Measurements from ENCODE around the gene PTPRD. TPM values are rescaled to one million over a fixed set of nuclear protein-coding genes. Genes with fewer than 3 reads are reported as not detected.

Gene PTPRD
- total RNA-seq, 1 experiment from 2014 or later: 32.5 TPM

DNA sequence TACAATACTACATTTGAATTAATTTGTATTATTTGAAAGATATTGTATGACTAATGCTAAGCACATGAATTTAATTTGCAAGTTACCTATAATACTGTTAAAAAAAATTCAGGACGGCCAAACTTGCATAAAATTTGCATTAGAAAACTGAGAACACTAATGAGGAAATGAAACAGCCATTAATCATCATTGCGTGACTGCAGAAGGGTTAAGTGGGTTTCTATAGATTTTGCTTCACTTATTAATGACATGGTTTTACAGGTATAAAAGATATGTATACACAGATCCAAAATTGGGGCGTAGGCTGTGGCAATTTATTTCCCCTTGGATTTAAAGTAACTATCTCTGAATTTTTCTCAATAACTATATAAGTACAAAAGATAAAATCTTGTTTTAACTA is 882.6 kb downstream of the PTPRD start:
- Histone ChIP-seq H3K79me2 (ENCODE audit: insufficient read depth, low read length) (no peaks in the 10 kb centered on the region), H4K5ac (ENCODE audit: insufficient read length, low read depth, low read length) (no peak overlapping the region), H4K91ac (ENCODE audit: insufficient read length, low read depth, low read length) (no peak overlapping the region), H2BK20ac (ENCODE audit: low read depth, low read length, poor library complexity, severe bottlenecking) (no peak overlapping the region), H3K18ac (ENCODE audit: insufficient read length, low read depth, low read length) (no peak overlapping the region), H3K27me3 (ENCODE audit: insufficient read depth, low read length) (no peaks in the 10 kb centered on the region), H3K79me1 (ENCODE audit: insufficient read depth, low read depth, low read length, poor library complexity, severe bottlenecking) (no peaks in the 10 kb centered on the region), H2AK5ac (ENCODE audit: insufficient read length, low read length) (no peak overlapping the region), H3K27ac (ENCODE audit: insufficient read length, low read depth, low read length) (no peak overlapping the region), H2BK12ac (ENCODE audit: insufficient read length, low read depth, low read length) (no peak overlapping the region), H3K14ac (ENCODE audit: insufficient read depth, low read length) (no peak overlapping the region), H2AFZ (ENCODE audit: low read length) (no peak overlapping the region), H3K4me2 (ENCODE audit: insufficient read depth, insufficient read length, low read length) (no peak overlapping the region), H2BK15ac (ENCODE audit: low read depth, low read length) (no peak overlapping the region), H3T11ph (ENCODE audit: low read length) (no peak overlapping the region), H3K23me2 (ENCODE audit: insufficient read length, low read depth, low read length, poor library complexity, severe bottlenecking) (no peaks in the 10 kb centered on the region), H3K56ac (ENCODE audit: insufficient read length, low read depth, low read length) (no peak overlapping the region), H3K23ac (ENCODE audit: insufficient read length, low read depth, low read length) (no peak overlapping the region), H2BK120ac (ENCODE audit: low read depth, low read length, poor library complexity, severe bottlenecking) (no peak overlapping the region), H3K4ac (ENCODE audit: low read depth, low read length) (no peak overlapping the region), H4K20me1 (ENCODE audit: control insufficient read depth, insufficient read depth, insufficient read length) (no peaks in the 10 kb centered on the region), H3K9me3 (ENCODE audit: control insufficient read depth, low read depth, low read length) (no peaks in the 10 kb centered on the region), H3K4me1 (ENCODE audit: insufficient read depth, low read length) (no peaks in the 10 kb centered on the region), H3K9ac (ENCODE audit: extremely low read depth, insufficient read length, low read length) (no peak overlapping the region), H2BK5ac (ENCODE audit: insufficient read length, low read length) (no peak overlapping the region), H4K8ac (replicated peaks; ENCODE audit: insufficient read length, low read depth, low read length) (no peak overlapping the region)
- TF ChIP-seq, protein P1, sequence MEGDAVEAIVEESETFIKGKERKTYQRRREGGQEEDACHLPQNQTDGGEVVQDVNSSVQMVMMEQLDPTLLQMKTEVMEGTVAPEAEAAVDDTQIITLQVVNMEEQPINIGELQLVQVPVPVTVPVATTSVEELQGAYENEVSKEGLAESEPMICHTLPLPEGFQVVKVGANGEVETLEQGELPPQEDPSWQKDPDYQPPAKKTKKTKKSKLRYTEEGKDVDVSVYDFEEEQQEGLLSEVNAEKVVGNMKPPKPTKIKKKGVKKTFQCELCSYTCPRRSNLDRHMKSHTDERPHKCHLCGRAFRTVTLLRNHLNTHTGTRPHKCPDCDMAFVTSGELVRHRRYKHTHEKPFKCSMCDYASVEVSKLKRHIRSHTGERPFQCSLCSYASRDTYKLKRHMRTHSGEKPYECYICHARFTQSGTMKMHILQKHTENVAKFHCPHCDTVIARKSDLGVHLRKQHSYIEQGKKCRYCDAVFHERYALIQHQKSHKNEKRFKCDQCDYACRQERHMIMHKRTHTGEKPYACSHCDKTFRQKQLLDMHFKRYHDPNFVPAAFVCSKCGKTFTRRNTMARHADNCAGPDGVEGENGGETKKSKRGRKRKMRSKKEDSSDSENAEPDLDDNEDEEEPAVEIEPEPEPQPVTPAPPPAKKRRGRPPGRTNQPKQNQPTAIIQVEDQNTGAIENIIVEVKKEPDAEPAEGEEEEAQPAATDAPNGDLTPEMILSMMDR (conservative IDR thresholded peaks at IDR 0.05): no peak
- no CpG with 5 or more reads among the region's 3 CpGs for WGBS (ENCODE audit: extremely low coverage, insufficient read length, low lambda C conversion rate)
- no peak for DNase-seq
- no peaks in the 10 kb centered on the region; a peak in 1 of 7 replicates for H3K36me3 Mint-ChIP-seq (ENCODE audit: insufficient read depth in 1 of 3, low read depth in 3 of 3)
- no peak overlapping the region for H3K4me3 Mint-ChIP-seq
- H3K27me3 Mint-ChIP-seq (ENCODE audit: low read depth): no peaks in the 10 kb centered on the region
- peaks cover 0 to 4% of the 10 kb centered on the region in 2 experiments; a peak in 1 of 4 replicates for H3K4me1 Mint-ChIP-seq
- H3K27ac Mint-ChIP-seq: no peak overlapping the region
- H3K9me3 Mint-ChIP-seq: no peaks in the 10 kb centered on the region

Data from H9 (cell line).